ENCODE results near the gene NAPB.

DNA sequence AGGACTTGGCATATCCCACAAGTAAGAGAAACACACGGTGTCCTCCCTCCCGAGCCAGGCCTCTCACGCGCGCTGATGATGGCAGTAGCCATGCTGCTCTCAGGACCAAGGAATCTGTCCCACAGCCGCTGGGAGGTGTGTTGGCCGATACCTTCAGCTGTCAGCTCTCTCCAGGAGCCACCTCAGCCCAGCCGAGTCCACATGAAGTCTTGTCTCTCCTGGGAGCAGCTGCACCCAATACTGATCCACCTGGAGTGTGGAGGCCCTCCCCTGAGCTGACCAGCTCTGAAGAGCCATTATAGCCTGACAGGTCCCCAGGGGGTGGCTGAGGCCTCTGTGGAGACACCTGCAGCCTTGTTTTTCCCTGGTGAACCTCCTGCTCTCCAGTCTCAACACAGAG is 94.5 kb downstream of the NAPB start:
- TF ChIP-seq, protein P1, sequence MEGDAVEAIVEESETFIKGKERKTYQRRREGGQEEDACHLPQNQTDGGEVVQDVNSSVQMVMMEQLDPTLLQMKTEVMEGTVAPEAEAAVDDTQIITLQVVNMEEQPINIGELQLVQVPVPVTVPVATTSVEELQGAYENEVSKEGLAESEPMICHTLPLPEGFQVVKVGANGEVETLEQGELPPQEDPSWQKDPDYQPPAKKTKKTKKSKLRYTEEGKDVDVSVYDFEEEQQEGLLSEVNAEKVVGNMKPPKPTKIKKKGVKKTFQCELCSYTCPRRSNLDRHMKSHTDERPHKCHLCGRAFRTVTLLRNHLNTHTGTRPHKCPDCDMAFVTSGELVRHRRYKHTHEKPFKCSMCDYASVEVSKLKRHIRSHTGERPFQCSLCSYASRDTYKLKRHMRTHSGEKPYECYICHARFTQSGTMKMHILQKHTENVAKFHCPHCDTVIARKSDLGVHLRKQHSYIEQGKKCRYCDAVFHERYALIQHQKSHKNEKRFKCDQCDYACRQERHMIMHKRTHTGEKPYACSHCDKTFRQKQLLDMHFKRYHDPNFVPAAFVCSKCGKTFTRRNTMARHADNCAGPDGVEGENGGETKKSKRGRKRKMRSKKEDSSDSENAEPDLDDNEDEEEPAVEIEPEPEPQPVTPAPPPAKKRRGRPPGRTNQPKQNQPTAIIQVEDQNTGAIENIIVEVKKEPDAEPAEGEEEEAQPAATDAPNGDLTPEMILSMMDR (IDR thresholded peaks at IDR 0.05) = no peak
- TF ChIP-seq ZFX (IDR thresholded peaks at IDR 0.05; ENCODE audit: borderline replicate concordance) = no peak

Data from 22Rv1 (cell line).